VCaP (cell line): ENCODE data around the gene ATAD3C.

Experiments
- H3K27ac ChIP-seq: fragments of 450-650 bp; 2 replicates; pipeline ENCODE4 v1.5.1; 2017
- TF ChIP-seq, protein P1 (sequence below): fragments of 450-650 bp; conservative IDR thresholded peaks from 2 replicates; pipeline ENCODE4 v1.5.1; 2017; ENCODE audit warnings: mild to moderate bottlenecking, moderate library complexity

The ATAD3C gene

DNA sequence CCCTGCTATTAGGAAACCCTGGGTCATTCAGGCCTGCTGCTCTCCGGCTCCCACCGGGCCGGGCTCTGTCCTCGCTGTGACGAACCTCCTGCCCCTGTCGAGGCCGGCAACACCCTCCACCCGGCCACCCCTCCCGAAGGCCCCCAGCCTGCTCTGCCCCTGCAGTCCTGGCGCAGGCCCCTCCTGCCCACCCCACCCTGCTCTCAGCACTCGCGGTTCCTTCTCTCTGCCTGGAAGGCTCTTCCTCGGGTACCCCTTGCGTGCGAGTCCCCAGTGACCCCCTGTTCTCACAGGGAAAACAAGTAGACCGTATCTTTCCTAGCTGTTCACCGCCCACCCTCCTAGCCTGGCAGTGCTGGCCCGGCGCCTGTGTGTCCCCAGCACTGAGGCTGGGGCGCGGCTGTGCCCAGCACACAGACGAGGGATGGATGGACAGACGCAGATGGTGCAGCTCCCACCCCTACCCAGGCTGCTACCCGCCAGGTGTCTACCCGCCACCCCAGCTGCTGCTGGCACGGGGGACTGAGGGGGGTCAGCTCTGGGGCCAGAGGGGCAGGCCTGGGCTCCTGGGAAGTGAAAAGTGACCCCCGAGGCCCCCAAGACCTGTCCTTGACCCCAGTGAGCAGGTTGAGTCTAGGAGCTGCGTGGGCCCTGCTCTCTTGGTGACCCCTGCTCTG, 17.1 kb upstream of the ATAD3C start:
- TF ChIP-seq, protein P1, sequence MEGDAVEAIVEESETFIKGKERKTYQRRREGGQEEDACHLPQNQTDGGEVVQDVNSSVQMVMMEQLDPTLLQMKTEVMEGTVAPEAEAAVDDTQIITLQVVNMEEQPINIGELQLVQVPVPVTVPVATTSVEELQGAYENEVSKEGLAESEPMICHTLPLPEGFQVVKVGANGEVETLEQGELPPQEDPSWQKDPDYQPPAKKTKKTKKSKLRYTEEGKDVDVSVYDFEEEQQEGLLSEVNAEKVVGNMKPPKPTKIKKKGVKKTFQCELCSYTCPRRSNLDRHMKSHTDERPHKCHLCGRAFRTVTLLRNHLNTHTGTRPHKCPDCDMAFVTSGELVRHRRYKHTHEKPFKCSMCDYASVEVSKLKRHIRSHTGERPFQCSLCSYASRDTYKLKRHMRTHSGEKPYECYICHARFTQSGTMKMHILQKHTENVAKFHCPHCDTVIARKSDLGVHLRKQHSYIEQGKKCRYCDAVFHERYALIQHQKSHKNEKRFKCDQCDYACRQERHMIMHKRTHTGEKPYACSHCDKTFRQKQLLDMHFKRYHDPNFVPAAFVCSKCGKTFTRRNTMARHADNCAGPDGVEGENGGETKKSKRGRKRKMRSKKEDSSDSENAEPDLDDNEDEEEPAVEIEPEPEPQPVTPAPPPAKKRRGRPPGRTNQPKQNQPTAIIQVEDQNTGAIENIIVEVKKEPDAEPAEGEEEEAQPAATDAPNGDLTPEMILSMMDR, result no peak
- peak overlapping the region; percentile 99 for H3K27ac ChIP-seq

DNA sequence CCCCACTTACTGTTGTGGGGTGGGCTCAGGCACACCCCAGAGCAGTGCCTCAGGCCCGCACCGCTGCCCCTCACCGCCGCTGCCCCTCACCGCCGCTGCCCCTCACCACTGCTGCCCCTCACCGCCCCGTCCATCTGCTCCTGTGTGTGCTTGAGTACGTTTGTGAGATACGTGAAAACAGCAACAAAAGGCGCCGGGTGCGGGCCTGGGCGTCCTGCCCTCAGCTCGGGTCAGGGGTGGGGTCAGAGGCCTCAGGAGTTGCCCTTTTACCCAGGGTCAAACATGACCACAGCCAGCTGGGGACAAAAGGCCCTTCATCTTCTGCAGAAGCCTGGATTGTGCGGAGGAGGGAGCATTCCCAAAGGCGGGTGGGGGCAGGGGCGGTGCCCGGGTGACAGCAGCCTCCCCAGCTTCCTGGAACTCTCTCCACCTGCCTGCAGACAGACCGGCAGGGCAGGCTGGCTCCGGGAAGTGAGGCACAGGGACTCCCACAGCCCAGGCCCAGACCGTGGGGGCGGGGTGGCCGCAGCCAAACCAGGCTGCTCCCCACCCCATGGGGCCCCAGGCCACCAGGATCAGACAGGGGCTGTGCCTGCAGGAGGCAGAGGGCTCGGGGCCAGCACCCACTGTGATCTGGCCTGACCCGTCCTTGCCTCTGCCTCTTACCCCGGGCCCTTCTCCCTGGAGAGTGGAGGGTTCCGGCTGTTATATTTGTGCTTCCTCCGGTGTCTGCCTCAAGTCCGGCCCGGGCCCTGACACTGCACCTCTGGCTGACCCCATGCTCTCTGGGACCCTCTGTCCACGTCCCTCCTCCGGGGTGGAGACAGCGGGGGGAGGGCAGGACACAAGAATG, 16.3 kb upstream of the ATAD3C start:
- TF ChIP-seq, protein P1, result no peak
- peak overlapping the region; percentile 99 for H3K27ac ChIP-seq

DNA sequence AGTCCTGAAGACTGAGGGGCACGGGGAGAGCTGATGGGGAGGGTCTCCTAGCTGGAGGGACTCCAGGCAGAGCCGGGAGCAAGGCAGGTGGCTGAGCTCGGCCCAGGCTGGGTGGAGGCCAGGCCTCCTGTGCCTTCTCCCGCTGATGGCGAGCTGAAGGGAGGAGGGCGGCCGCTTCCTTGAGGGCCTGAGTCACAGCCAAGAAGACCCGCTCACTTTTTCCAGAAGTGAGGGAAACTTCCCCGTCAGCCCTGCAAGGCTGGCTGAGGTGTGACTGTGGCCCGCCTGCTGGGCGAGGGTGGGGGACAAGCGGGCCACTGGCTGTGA, 15.7 kb upstream of the ATAD3C start:
- TF ChIP-seq, protein P1, result no peak
- H3K27ac ChIP-seq, result peak overlapping the region; percentile 99

DNA sequence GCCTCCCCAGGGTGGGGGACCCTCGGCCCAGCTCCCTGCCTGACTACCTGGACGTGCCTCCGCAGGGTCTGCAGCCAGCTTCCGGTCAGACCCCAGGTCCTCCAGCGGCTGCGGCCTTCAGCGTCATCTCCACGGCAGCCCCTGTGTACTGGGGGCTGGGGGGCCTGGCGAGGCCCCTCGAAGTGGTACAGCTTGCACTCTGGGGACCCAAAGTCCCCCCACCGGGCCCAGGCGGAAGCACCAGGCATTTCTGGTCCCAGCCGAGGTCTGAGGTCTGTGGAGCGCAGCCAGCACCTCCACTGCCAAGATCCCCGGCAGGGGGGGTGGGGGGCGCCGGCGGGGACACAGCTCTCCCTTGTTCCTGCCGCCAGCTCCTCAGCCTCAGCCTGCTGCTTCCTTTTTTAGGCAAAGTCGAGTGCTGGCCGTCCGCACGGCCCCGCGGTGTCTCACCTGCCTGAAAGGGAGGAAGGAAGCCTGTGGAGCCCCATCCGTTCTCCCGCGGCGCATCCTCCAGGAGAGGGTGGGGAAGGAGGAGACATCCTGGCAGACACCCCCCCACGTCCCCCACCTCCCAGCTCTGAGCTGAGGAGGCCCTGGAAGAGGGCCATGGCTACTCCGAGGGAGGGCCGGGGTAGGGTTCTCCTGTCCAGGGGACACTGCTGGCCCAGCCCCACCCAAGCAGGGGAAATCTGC, 15.2 kb upstream of the ATAD3C start:
- H3K27ac ChIP-seq, result peak overlapping the region; percentile 99
- TF ChIP-seq, protein P1, result no peak

DNA sequence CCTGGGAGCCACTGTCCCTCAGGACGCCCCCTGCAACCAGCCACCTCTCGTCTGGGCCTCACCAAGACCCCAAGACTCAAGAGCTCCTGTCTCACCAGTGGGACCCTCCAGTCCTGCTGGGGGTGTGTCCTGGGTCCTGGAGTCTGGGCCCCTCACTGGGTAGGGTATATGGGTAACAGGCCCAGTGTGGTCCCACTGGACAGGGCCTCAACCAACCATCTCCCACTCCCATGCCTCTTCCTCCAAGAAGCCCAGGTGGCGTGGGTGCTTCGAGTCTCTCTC, 14.7 kb upstream of the ATAD3C start:
- TF ChIP-seq, protein P1, result no peak
- peak overlapping the region; percentile 99 for H3K27ac ChIP-seq

DNA sequence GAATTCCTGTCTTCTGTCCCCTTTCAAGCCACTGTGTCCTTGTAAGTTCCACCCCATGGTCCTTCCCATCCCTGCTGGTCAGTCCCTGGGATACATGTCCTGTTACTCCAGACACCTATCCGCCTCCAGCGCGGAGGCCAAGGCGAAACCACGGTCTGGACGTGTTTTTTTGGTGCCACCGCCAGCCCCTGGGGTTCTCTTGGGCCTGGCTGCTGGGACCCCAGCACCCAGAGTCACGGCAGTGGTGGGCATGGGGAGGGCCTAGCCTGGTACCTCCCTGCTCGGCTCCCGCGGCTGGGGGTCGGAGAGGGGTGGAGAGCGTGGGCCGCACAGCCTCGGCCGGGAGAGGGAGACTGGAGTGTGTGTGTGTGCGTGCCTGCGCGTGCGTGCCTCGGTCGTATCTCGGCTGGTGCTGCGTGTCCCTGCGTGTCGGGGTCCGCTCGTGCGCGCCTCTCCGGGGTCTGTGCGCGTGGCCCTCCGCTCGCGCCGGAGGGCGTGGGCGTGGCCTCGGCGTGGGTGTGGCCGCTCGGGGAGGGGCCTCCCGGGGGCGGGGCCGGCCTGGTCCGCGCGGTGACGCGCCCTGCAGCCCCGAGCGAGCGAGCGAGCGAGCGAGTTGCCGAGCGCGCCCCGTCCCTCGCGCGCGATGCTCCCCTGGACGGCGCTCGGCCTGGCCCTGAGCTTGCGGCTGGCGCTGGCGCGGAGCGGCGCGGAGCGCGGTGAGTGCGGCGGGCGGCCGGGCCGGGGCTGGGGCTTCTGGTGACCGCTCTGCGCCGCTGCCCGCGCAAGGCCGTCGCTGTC, 14.2 kb upstream of the ATAD3C start, which contains the start of gene VWA1:
Gene VWA1, plus strand, starts transcription at position 585 of the 798 bp plus-strand sequence. Its CDS starts 59 bp downstream, at position 644.
- peak within 1 kb of the TSS; percentile 99 for H3K27ac ChIP-seq
- TF ChIP-seq, protein P1, result no peak
